Activated CD4-positive, alpha-beta T cell treated with anti-CD3 and anti-CD28 coated beads, Interleukin-2, amount 50 U/mL, for 24 hours (primary cell): Measurements from ENCODE around the gene TGFBR1.

Experiments used
- DNase-seq, 2 donors: peaks; one replicate each; pipeline ENCODE4 v3.0.0-alpha.2; 2020; ENCODE audit warnings: low read depth in 1 of 2, low spot score in 1 of 2

TGFBR1 gene

GRCh38 chr9:99105152-99106043, 485 bp downstream of the TGFBR1 start:
- DNase-seq, result peak in 1 of 2 donors; percentile 24

DNA sequence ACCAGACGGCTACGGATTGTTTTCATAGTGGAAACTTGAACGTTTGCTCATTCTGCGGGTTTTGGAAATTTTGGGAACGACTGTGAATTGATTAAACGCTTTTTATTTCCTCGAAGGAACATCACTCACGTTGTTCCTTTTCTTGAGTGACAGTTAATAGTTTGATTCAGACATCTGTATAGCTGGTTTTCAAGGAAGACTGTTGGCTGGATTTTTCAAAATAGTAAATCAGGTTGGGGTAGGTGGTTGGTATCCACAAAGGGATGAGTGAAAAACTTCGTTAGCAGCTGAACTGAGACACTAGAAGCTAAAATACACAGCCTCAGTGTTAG, 1.1 kb downstream of the TGFBR1 start:
- no peak for DNase-seq

- DNase-seq, result no peak
Observed at GRCh38 chr9:99107421-99107820, 2.5 kb downstream of the TGFBR1 start.

- DNase-seq, result no peak
Observed at GRCh38 chr9:99108131-99108530, 3.2 kb downstream of the TGFBR1 start.

DNA sequence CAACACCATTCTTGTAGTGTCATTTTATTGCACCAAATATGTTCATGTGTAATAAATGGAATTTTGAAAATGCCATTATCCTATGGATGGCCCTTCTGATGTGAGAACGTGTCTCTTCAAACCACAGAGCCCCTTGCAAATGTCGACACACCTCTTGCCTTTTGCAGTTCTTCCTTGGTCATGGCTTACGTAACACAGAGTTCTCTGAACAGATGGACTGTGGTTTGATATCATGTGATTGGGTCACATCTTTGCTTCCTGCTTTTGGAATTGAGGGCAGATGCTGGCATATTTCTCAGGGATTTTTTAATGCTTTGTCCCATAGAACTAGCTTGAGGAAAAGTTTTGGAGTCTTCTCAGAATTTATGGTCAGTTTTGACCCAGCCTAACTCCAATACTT, 4.6 kb downstream of the TGFBR1 start:
- DNase-seq, result no peak

DNA sequence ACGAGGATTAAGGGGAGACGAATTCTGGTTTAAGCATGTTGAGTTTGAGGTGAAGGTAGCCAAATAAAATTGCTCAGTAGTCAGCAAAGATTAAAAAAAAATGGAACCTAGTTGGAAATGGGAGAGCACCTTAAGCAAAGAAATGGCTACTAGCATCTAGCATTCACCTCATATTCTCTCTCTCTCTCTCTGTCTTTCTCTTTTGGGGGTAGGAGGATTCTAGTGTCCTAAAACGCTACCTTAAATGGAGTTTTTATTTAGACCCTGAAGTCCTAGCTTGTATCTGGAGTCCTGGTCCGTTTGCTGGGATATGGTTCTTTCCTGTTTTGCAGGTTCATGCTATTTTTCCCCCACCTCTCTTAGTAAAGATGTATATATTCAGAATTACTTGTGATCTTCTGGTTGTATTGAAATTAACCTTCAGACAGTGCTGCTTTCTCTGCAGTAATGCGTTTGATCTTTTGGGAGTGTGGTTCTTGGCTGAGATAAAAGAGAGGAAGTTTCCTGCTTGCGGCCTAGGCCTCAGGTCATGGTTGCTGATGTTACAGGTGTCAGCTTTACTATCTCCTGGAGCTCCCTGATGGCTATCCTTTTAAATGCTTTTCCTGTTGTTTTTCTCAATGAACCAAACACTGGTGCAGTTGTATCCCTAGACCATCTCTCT, 8.0 kb downstream of the TGFBR1 start:
- DNase-seq, result no peak

GRCh38 chr9:99113414-99114048, 8.6 kb downstream of the TGFBR1 start:
- DNase-seq, result no peak

DNA sequence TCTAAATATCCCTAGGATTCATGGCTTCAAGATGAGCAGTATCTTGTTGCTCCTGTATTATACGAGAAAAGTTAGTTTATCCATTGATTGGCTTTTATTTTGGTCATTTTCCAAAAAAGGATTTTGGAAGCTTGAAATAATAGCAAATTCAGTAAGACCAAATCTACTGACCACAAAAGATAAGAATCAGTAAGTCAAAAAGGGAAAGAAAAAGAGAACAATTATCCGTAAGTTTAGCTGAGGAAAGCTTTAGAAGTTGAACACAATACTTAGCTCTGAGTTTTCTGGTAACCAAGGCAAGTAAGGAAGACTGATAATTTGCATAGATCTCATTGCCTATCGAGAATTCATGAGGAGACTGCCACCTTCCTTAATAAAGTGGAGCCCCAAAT, 9.1 kb downstream of the TGFBR1 start:
- no peak for DNase-seq

GRCh38 chr9:99114846-99115500, 10.1 kb downstream of the TGFBR1 start:
- DNase-seq, result no peak

DNA sequence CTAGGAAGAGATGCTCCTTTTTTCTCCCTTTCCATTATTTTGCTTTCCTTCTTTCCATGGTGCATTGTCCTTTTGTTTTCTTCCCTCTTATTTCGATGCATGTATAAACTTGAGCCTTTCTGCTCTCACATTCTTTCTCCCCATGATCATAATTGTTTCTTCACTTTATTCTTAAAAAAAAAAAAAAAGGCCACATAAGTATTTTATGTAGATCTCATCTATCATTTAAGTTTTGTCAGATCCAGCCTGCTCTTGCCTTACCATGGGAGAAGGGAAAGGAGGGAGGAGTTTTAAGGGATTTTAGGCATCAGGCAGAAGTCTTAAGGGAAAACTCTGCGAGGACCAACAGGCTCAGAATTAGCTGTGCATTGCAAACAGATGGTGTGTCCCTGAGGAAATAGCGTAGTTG, 11.1 kb downstream of the TGFBR1 start:
- no peak for DNase-seq

DNA sequence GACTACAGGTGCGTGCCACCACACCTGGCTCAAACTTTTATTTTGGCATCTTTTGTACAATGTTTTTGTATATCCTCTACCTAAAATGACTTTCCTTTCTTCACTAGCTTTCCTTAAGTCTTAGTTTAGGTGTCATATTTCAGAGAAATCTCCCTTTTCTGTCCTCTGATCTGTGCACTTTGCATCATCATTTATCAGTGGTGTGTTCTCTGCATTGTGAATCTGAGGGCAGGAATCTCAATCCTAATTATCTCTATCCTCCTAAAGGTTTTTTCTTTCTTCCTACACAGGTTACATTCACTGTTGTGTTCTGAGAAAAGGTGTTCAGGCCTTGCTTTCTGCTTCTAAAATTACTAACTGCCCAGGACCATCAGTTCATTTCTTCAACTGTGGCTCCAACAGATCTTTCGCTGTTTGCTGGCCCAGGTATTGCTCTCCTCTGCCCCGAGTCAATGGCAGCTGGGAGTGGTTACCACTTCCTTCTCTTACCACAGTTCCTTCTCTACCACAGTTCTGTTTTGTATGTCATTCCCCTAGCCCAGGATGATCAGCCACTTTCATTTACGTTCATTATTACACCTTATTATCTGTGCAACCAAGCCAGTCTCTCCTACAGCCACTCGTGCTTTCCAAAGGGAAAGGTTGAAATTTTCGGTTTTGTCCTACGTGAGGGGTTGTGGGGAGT, 14.0 kb downstream of the TGFBR1 start:
- no peak for DNase-seq

DNA sequence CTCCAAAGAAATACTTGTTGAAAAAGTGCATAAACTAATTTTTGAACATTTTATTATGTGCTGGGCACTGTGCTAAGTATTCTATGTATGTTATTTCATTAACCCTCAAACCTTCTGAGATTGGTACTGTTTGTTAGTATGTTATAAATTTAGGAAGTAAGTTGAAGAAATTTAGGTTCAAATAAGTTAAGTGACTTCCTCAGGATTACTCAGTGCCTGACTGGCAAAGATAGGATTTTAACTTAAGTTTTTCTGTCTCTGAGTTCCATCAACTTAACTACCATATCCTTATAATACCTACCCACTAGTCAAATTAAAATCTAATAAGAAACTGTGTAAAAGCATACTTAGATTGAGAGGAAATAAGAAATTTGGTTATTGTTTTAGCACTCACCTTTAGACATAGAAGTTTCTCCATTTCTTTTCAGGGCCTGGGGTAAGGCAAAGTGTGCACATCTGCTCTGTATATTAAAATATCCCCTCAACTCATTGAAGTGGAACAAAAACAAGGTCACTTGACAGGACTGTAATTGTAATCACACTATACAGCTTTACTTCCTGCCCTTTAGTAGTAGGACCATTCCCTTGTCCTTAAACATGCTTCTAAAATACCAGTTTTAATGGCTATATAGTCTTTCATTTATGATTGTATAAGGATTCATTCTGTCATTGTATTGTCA, 15.2 kb downstream of the TGFBR1 start:
- DNase-seq, result no peak

DNA sequence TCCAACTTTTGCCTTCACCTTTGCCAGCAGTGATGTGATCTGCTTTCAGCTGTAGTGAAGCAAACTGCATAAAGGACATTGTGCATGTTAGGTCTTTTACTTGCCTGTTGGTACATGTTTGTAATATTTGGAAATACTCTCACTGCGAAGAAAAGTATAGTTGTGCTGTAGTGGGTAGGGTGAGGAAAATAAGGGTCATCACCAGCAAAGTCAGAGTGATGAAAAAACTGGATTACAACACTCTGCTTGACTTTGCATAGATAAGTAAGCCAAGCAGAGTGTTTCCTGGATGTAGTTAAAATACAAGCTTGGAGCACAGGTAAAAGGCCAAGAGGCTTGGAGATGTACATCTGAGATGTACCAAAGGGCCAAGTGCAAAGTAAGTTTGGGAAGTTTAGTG, 16.7 kb downstream of the TGFBR1 start:
- no peak for DNase-seq

DNA sequence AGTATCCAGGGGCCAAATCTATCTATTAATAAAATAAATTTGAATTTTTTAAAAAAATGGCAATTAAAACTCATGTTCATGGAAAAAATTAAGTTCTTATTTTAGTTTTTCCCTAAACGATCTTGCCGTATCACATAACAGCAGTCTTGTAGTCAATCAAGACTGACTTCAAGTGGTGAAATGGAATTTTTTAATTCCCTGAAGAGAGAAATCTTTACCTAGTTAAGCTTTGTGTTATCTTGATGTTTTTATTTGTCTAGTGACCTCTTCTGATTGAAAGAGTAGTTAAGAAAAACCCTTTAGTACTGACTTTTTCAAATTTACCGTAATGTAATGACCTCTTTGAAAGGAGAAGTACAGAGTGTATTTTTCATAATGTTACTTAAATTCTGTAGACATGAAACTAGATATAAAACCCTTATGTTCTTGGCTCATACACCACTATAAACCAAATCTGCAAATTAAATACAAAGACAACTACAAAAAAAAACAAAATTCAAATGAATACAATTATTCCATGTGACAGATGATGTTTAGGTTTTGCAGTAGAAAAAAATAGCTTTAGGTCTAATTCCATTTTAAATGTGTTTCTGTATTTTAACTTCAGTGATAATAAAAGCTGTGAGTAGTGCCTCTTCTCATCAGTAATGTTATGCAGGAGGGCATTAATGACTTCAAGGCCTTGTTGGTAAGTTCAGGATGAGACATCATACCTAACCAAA, 19.8 kb downstream of the TGFBR1 start:
- no peak for DNase-seq

DNA sequence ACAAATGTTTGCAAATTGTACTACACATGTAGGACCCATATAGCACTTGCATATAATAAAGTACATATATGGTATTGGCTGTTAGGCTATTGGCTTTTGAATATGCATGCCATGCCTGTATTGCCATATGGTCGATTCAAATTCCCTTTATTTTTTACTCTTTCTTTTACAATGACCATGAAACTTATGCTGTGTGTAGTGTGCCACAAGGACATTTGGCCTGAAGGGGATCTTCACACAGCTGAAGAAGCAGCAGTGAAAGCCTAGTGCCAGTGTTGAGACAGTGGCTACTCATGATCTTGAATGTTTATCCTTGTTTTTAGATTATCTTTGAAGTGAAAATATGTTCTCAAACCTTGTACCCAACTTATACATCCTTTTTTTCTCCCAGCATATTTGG, 20.5 kb downstream of the TGFBR1 start:
- no peak for DNase-seq

DNA sequence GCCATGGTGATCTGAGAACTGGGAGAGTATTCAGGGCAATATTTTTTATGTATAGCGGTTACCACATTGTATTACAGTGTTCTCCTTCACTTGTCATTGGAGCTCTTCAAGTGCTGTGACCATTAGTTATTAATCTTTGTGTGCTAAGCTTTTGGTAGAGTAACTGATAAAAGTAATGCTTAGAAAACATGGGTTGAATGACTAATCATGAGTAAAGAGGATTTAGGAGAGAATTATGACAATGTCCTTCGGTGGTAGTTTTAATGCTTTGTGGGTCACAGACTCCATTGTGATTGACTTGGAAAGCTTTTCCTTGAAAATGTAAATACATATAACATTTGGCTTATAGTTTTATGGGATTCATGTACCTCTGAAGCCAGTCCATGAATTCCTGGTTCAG, 21.4 kb downstream of the TGFBR1 start:
- no peak for DNase-seq

GRCh38 chr9:99127356-99128132, 22.6 kb downstream of the TGFBR1 start:
- no peak for DNase-seq

GRCh38 chr9:99128133-99128406, 23.2 kb downstream of the TGFBR1 start:
- no peak for DNase-seq

GRCh38 chr9:99129091-99129490, 24.2 kb downstream of the TGFBR1 start:
- DNase-seq, result no peak
